ENCODE results near the gene PSG2.

- no peak for TF ChIP-seq CTCF (IDR thresholded peaks at IDR 0.05)
- TF ChIP-seq POLR2A (IDR thresholded peaks at IDR 0.05), result no peak
These were observed 41.9 kb upstream of the PSG2 start for GRCh38 chr19:43124360-43124759.
